HL-60/S4 treated with retinoic acid at 250 ng/mL for 4 days and 3 days (cell line): Measurements from ENCODE around the gene SUMO1.

Experiments used
- in situ Hi-C: fragments of 300-500 bp; cut with MboI; formaldehyde crosslinking; loops from 2 replicates; pipeline ENCODE4 v1.7.0; 2022; ENCODE audit warnings: low sequenced_read_pairs

Gene SUMO1

DNA sequence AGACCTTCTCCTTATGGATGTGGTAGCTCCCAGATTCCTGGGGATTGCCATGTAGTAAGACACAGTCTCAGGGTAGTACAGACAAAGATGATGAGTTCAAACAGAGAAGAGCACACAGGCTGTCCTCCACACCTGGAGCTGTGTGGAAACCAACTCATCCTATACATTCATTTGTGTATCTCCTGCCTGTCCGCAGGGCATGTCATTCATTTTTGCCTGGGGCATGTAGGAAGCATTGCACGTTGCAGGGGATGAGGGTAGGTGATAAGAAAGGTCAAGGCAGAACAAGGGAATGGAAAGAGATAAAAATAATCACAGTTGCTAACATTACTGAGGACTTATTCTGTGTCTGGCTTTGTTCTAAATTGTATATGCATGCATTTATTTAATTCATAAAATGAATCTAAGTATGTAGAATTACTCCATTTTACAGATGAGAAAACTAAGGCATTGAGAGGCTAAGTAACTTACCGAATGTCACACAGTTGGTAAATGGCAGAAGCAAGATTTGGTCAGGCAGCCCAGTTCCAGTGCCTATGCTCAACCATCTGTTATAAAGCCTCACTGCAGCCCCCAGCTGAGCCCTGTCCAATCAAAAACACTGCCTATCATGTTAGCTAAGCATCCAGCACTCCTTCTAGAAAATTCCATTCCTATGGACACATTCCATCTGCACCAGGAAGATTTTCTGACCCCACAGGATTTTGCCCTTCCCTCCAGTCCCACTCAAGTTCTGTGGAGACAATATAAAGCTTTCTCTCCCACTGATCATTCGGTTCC, 81.0 kb downstream of the SUMO1 start:
- in situ Hi-C loops = no loop called here
